Stomach (tissue), 9 donors: ENCODE measurements around the gene RHAG. TPM values are rescaled to one million over a fixed set of nuclear protein-coding genes. Genes with fewer than 3 reads are reported as not detected.

Experiments
- DNase-seq, 2 donors: peaks; one replicate each; pipeline versions ENCODE4 v3.0.0 to v3.0.0-alpha.2; 2013 to 2019
- H3K27ac ChIP-seq, 5 donors: fragments of 200-600 bp in 4 of 5; sonication (generic) in 4 of 5; one replicate each; pipeline ENCODE4 v1.5.1; 2013 to 2019; ENCODE audit warnings: mild to moderate bottlenecking in 1 of 5, moderate library complexity in 1 of 5
- H3K27me3 ChIP-seq, 3 donors: fragments of 200-600 bp; sonication (generic); one replicate each; pipeline ENCODE4 v1.5.1; 2017 to 2019; ENCODE audit warnings: mixed run types in 1 of 3
- H3K36me3 ChIP-seq, 4 donors: fragments of 200-600 bp; sonication (generic); 1 replicate in 3 of 4; 2 replicates in 1 of 4; pipeline ENCODE4 v1.5.1; 2016 to 2019
- H3K4me1 ChIP-seq, 4 donors: fragments of 200-600 bp; sonication (generic); one replicate each; pipeline ENCODE4 v1.5.1; 2016 to 2019
- H3K4me3 ChIP-seq, 4 donors: fragments of 200-600 bp; sonication (generic) in 3 of 4; one replicate each; pipeline ENCODE4 v1.5.1; 2016 to 2019; ENCODE audit warnings: mild to moderate bottlenecking in 1 of 4
- H3K9me3 ChIP-seq, 4 donors: fragments of 200-600 bp; sonication (generic); one replicate each; pipeline ENCODE4 v1.5.1; 2016 to 2019
- CTCF ChIP-seq, 7 experiments: fragments of 450-650 bp in 4 of 7; fragments of 200-600 bp in 3 of 7; sonication (generic) in 3 of 7; IDR thresholded peaks; one replicate each; pipeline ENCODE4 v1.5.1; 2016 to 2019; ENCODE audit warnings: antibody characterized with exemption in 7 of 7, control low read depth in 2 of 7, mild to moderate bottlenecking in 1 of 7
- EP300 ChIP-seq: sonication (generic); formaldehyde crosslinking; IDR thresholded peaks from one replicate; pipeline ENCODE4 v1.6.1; 2017; ENCODE audit warnings: antibody characterized with exemption
- POLR2A ChIP-seq, 4 donors: fragments of 450-650 bp; IDR thresholded peaks; one replicate each; pipeline ENCODE4 v1.6.1; 2016; ENCODE audit warnings: antibody characterized with exemption in 4 of 4, control low read depth in 2 of 4, mild to moderate bottlenecking in 1 of 4, moderate library complexity in 1 of 4
- POLR2AphosphoS5 ChIP-seq, 3 donors: sonication (generic); formaldehyde crosslinking; IDR thresholded peaks; one replicate each; pipeline ENCODE4 v1.6.1; 2016; ENCODE audit warnings: antibody characterized with exemption in 3 of 3
- WGBS, 5 donors: extraction: QIAGEN DNeasy Blood & Tissue Kit in 3 of 5; methylation state at CpG; one replicate each; pipeline versions ENCODE4 v1.1.5 to v1.1.7; 2013 to 2018; 5-methylcytosine and 5-hydroxymethylcytosine counted together
- intact Hi-C: fragments of 100-400 bp; cut with DNase I; formaldehyde crosslinking; loops from one replicate; pipeline ENCODE4 v1.15.1; 2023; ENCODE audit warnings: low total_unique reads
- polyA plus RNA-seq, 3 donors: library from polyadenylated mRNA; stranded (reverse); fragments of 200-250 nt; gene quantifications; one replicate each; pipeline ENCODE4 v1.2.3, GENCODE V29; 2013
- total RNA-seq, 5 donors: library from RNA; depleted of rRNA; stranded (reverse); fragments of >200 nt; gene quantifications; one replicate each; pipeline versions ENCODE4 v1.1.0 to v1.2.3, GENCODE V29; 2014 to 2016
- donor health status: healthy with polysubstance abuse.
- donor health status: Bipolar disorder and iron deficiency.
- donor health status: healthy.

RHAG gene
- total and polyA plus RNA-seq, 8 donors, result 0.08 to 0.92 (median 0.31) TPM; not detected in 4

- TF ChIP-seq CTCF (IDR thresholded peaks at IDR 0.05) (no peak), POLR2AphosphoS5 (IDR thresholded peaks at IDR 0.05) (no peak), POLR2A (IDR thresholded peaks at IDR 0.05) (no peak), EP300 (no peak)
- Histone ChIP-seq H3K27me3 (no peaks in the 10 kb centered on the region), H3K36me3 (no peaks in the 10 kb centered on the region), H3K4me1 (peaks cover 0 to 3% (median 0%) of the 10 kb centered on the region in 4 donors), H3K27ac (no peak overlapping the region), H3K9me3 (no peaks in the 10 kb centered on the region), H3K4me3 (no peak overlapping the region)
- DNase-seq, result no peak
- WGBS, 5 donors, result 74 to 95% (median 88%) methylated on average over 1 of the region's 1 CpG
- intact Hi-C loops, result no loop called here
These were observed 25.7 kb upstream of the RHAG start for GRCh38 chr6:49662231-49662891.

DNA sequence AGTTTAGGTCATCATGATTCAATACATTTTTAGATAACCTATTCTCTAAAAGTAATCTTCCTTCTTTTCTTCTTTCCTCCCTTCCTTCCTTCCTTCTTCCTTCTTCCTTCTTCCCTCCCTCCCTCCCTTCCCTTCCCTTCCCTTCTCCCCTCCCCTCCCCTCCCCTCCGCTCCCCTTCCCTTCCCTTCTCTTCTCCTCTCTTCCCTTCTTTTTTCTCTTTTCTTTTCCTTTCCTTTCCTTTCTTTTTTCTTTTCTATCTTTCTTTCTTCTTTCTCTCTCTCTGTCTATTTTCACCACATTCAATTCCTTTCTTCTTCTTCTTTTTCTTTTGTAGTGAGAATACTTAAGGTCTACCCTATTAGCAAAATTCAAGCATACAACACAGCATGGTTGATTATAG is 17.3 kb upstream of the RHAG start:
- Histone ChIP-seq H3K4me1 (no peaks in the 10 kb centered on the region), H3K36me3 (no peaks in the 10 kb centered on the region), H3K4me3 (no peak overlapping the region), H3K27me3 (no peaks in the 10 kb centered on the region), H3K9me3 (no peaks in the 10 kb centered on the region), H3K27ac (no peak overlapping the region)
- WGBS, 5 donors, result 87 to 96% (median 92%) methylated on average over 1 of the region's 1 CpG
- no peak for DNase-seq
- TF ChIP-seq POLR2A (IDR thresholded peaks at IDR 0.05) (no peak), EP300 (no peak), POLR2AphosphoS5 (IDR thresholded peaks at IDR 0.05) (no peak), CTCF (IDR thresholded peaks at IDR 0.05) (no peak)
- intact Hi-C loops, result no loop called here

DNA sequence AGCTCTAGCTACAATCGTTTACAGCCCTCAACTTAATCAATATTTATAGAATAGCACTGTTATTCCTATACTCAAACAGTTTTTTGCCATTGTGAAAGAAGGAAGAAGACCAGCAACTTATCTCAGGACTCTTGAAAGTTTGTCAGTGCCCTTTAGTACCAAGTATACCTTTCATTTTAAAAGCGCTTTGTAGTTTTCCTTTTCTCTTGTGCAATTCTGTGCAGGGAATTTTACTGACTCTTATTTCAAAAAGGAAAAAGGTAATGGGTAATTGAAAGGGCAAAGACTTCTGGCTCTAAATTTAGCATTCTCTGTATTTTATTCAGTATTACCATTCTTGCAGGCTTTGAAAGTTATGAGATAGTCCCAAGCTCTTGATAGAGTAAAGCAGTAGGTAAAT is 16.8 kb upstream of the RHAG start:
- intact Hi-C loops, result no loop called here
- H3K4me1 ChIP-seq, result no peaks in the 10 kb centered on the region
- DNase-seq, result no peak
- H3K27me3 ChIP-seq, result no peaks in the 10 kb centered on the region
- no peaks in the 10 kb centered on the region for H3K9me3 ChIP-seq
- 57 to 72% (median 65%) methylated on average over 2 of the region's 2 CpGs for WGBS, 5 donors
- no peak overlapping the region for H3K4me3 ChIP-seq
- no peaks in the 10 kb centered on the region for H3K36me3 ChIP-seq
- TF ChIP-seq EP300 (no peak), CTCF (IDR thresholded peaks at IDR 0.05) (no peak), POLR2AphosphoS5 (IDR thresholded peaks at IDR 0.05) (no peak), POLR2A (IDR thresholded peaks at IDR 0.05) (no peak)
- no peak overlapping the region for H3K27ac ChIP-seq

GRCh38 chr6:49651239-49651638 is 14.6 kb upstream of the RHAG start:
- WGBS, 5 donors, result 72 to 91% (median 76%) methylated on average over 2 of the region's 2 CpGs
- Histone ChIP-seq H3K9me3 (no peaks in the 10 kb centered on the region), H3K4me1 (no peaks in the 10 kb centered on the region), H3K4me3 (no peak overlapping the region), H3K27ac (no peak overlapping the region), H3K27me3 (no peaks in the 10 kb centered on the region), H3K36me3 (no peaks in the 10 kb centered on the region)
- TF ChIP-seq EP300, result no peak
- no peak for TF ChIP-seq POLR2AphosphoS5 (IDR thresholded peaks at IDR 0.05)
- TF ChIP-seq CTCF (IDR thresholded peaks at IDR 0.05), result no peak
- no peak for TF ChIP-seq POLR2A (IDR thresholded peaks at IDR 0.05)
- no peak for DNase-seq
- intact Hi-C loops, result no loop called here
